K562 (cell line): ENCODE data around the gene MYLIP. TPM values are rescaled to one million over a fixed set of nuclear protein-coding genes. Genes with fewer than 3 reads are reported as not detected.

Source experiments
- ATAC-seq: fragments of 200-7000 bp; cut with Tn5 transposase; 3 replicates; pipeline ENCODE4 v1.9.1; 2020; ENCODE audit warnings: moderate library complexity
- BruUV-seq: library from RNA; stranded (reverse); fragments of 400-500 nt; replicated peaks from 2 replicates; lab custom pipeline; 2021; lab: Mats Ljungman, UMichigan
- CTCF ChIA-PET: fragments of 300-600 bp; formaldehyde crosslinking; extraction: SDS; loops from one replicate; lab custom pipeline; 2021; ENCODE audit warnings: low intra/inter-chr PET ratio; lab: Yijun Ruan, JAX
- POLR2A ChIA-PET: fragments of 300-600, 350-650 bp; sonication (Branson Sonifier 250); formaldehyde crosslinking; extraction: SDS; loops from one replicate; lab custom pipeline; 2021; ENCODE audit warnings: antibody characterized with exemption, inconsistent platforms; lab: Yijun Ruan, JAX
- DNase-seq, 4 experiments: peaks; one replicate each; pipeline versions ENCODE4 v3.0.0 to v3.0.0-alpha.2; 2011 to 2018; ENCODE audit warnings: low spot score in 3 of 4, mixed read lengths in 3 of 4; ENCODE audit errors: extremely low read depth in 1 of 4
- FAIRE-seq: peaks from 2 replicates; lab custom pipeline; 2011; peaks lifted over from hg19 to GRCh38; lab: Jason Lieb, UNC
- H2AFZ ChIP-seq: 2 replicates; pipeline ENCODE4 v1.6.0; 2011; ENCODE audit warnings: low read depth, low read length, control low read depth, inconsistent platforms
- H3K27ac ChIP-seq: fragments of 200-600 bp; 3 replicates; pipeline ENCODE4 v1.8.0; 2011; ENCODE audit warnings: low read depth, mild to moderate bottlenecking, control low read depth, inconsistent platforms, low read length, moderate library complexity, mixed read lengths; ENCODE audit errors: extremely low read depth
- H3K27me3 ChIP-seq, 2 experiments: fragments of 300-600 bp in 1 of 2; 2 replicates in 1 of 2; 3 replicates in 1 of 2; pipeline versions ENCODE4 v1.6.0 to v1.8.0; 2011; ENCODE audit warnings: inconsistent platforms in 2 of 2, low read length in 2 of 2, mild to moderate bottlenecking in 1 of 2, mixed read lengths in 1 of 2, moderate library complexity in 1 of 2; ENCODE audit not compliant: control insufficient read depth in 2 of 2, insufficient read depth in 2 of 2
- H3K36me3 ChIP-seq: fragments of 300-600 bp; 3 replicates; pipeline ENCODE4 v1.8.0; 2011; ENCODE audit warnings: mild to moderate bottlenecking, low read length, inconsistent platforms; ENCODE audit not compliant: control insufficient read depth, insufficient read depth
- H3K4me1 ChIP-seq, 2 experiments: fragments of 200-600 bp in 1 of 2; replicated peaks in 1 of 2; 2 replicates in 1 of 2; 3 replicates in 1 of 2; pipeline versions ENCODE4 v1.5.1 to v1.8.0; 2011; ENCODE audit warnings: inconsistent platforms in 2 of 2, low read length in 2 of 2, mild to moderate bottlenecking in 1 of 2, mixed read lengths in 1 of 2, moderate library complexity in 1 of 2; ENCODE audit not compliant: control insufficient read depth in 2 of 2, insufficient read depth in 2 of 2
- H3K4me2 ChIP-seq: 2 replicates; pipeline ENCODE4 v1.6.1; 2011; ENCODE audit warnings: low read length, control low read depth, inconsistent platforms, mixed read lengths; ENCODE audit not compliant: insufficient read depth
- H3K4me3 ChIP-seq: fragments of 200-600 bp; sonication (generic), shearing (Covaris generic); 2 replicates; pipeline ENCODE4 v1.5.1; 2016; ENCODE audit warnings: control low read depth, inconsistent platforms
- H3K79me2 ChIP-seq: fragments of 200-600 bp; 3 replicates; pipeline ENCODE4 v1.8.0; 2011; ENCODE audit warnings: low read length, inconsistent platforms; ENCODE audit not compliant: control insufficient read depth, insufficient read depth
- H3K9ac ChIP-seq, 2 experiments: 2 replicates each; pipeline versions ENCODE4 v1.6.0 to v1.6.1; 2011; ENCODE audit warnings: low read depth in 2 of 2, low read length in 2 of 2, control low read depth in 1 of 2, inconsistent platforms in 1 of 2, mild to moderate bottlenecking in 1 of 2, mixed read lengths in 1 of 2; ENCODE audit not compliant: insufficient read depth in 1 of 2
- H3K9me1 ChIP-seq: one replicate; pipeline ENCODE4 v1.6.0; 2011; ENCODE audit warnings: inconsistent platforms, mild to moderate bottlenecking, low read length, moderate library complexity; ENCODE audit not compliant: control insufficient read depth, insufficient read depth
- H3K9me3 ChIP-seq: replicated peaks from 2 replicates; pipeline ENCODE4 v1.5.1; 2011; ENCODE audit warnings: low read depth, low read length, inconsistent platforms; ENCODE audit not compliant: control insufficient read depth, insufficient read depth
- H4K20me1 ChIP-seq: replicated peaks from 2 replicates; pipeline ENCODE4 v1.6.1; 2011; ENCODE audit warnings: low read length, inconsistent platforms, mixed read lengths; ENCODE audit not compliant: control insufficient read depth, insufficient read depth
- MYC ChIP-seq, 2 experiments: fragments of 250-450 bp in 1 of 2; sonication (Bioruptor Pico) in 1 of 2; IDR thresholded peaks; 2 replicates each; pipeline versions ENCODE4 v1.5.1 to v1.6.1; 2012 to 2021; ENCODE audit warnings: low read depth in 2 of 2, borderline replicate concordance in 1 of 2, improper control_type of control experiment in 1 of 2, low read length in 1 of 2, mild to moderate bottlenecking in 1 of 2, moderate library complexity in 1 of 2
- NFXL1 ChIP-seq: fragments of 450-650 bp; formaldehyde crosslinking; IDR thresholded peaks from 2 replicates; pipeline ENCODE4 v1.4.0; 2021; ENCODE audit warnings: mild to moderate bottlenecking
- SRF ChIP-seq, 2 experiments: fragments of 250-450, 450-650 bp in 1 of 2; sonication (Bioruptor Pico) in 1 of 2; sonication (generic) in 1 of 2; formaldehyde crosslinking; IDR thresholded peaks; 2 replicates each; pipeline versions ENCODE4 v1.5.0 to v1.5.1; 2020 to 2022; ENCODE audit warnings: mild to moderate bottlenecking in 1 of 2, missing genetic modification reagents in 1 of 2
- ZNF146 ChIP-seq: IDR thresholded peaks from one replicate; pipeline ENCODE4 v1.6.1; 2018; ENCODE audit warnings: missing compliant biosample characterization; ENCODE audit not compliant: unreplicated experiment
- ZNF3 ChIP-seq: fragments of 250-450 bp; sonication (Bioruptor Pico); IDR thresholded peaks from 2 replicates; pipeline ENCODE4 v1.5.0; 2021; ENCODE audit warnings: mild to moderate bottlenecking, moderate library complexity
- ZNF324 ChIP-seq: fragments of 250-450 bp; sonication (Bioruptor Pico); IDR thresholded peaks from 2 replicates; pipeline ENCODE4 v1.4.0; 2020; ENCODE audit warnings: mild to moderate bottlenecking
- WGBS: fragments of 100-300 bp; shearing (Covaris generic); methylation state at CpG from one replicate; pipeline ENCODE4 v1.1.6; 2016; ENCODE audit warnings: low coverage, mixed read lengths; ENCODE audit not compliant: insufficient coverage; ENCODE audit errors: missing lambda C conversion rate; 5-methylcytosine and 5-hydroxymethylcytosine counted together
- in situ Hi-C: fragments of 300-500 bp; cut with MboI; formaldehyde crosslinking; loops from 4 replicates; pipeline ENCODE4 v1.15.0; 2018; ENCODE audit warnings: inconsistent platforms, mixed read lengths
- intact Hi-C: fragments of 100-400 bp; cut with micrococcal nuclease; formaldehyde crosslinking; loops from 2 replicates; pipeline ENCODE4 v1.14.2; 2022
- polyA plus RNA-seq, 8 experiments: library from polyadenylated mRNA; depleted of rRNA in 4 of 8; stranded (reverse) in 5 of 8; unstranded in 3 of 8; fragments of >200 nt; fragmentation: Nextera tagmentation in 2 of 8; fragmentation: Illumina TruSeq in 1 of 8; extraction: Ambion mirVana in 2 of 8; extraction: Trizol in 1 of 8; gene quantifications; 2 replicates each; pipeline versions ENCODE4 v1.2.1 to v1.2.3, GENCODE V29; 2011 to 2014; ENCODE audit warnings: inconsistent platforms in 1 of 8, missing spikeins in 1 of 8
- total RNA-seq, 7 experiments: library from RNA; depleted of rRNA in 6 of 7; stranded (reverse); fragments of >200 nt in 6 of 7; fragmentation: Illumina TruSeq in 2 of 7; extraction: Trizol in 2 of 7; gene quantifications; 2 replicates each; pipeline versions ENCODE4 v1.2.1 to v1.2.3, GENCODE V29; 2011 to 2021; ENCODE audit warnings: low replicate concordance in 1 of 7
- TF ChIP-seq, protein P1 (sequence below): fragments of 450-650 bp; conservative IDR thresholded peaks from 2 replicates; pipeline ENCODE4 v1.6.1; 2016; ENCODE audit warnings: missing genetic modification characterization, low read depth, mild to moderate bottlenecking, control low read depth, missing compliant biosample characterization
- TF ChIP-seq, protein P2 (sequence below): fragments of 250-450 bp; sonication (Bioruptor Pico); IDR thresholded peaks from 2 replicates; pipeline ENCODE4 v1.8.0; 2021; ENCODE audit warnings: borderline replicate concordance, mild to moderate bottlenecking, moderate library complexity; ENCODE audit not compliant: poor library complexity, severe bottlenecking
- TF ChIP-seq, protein P3 (sequence below): fragments of 250-450 bp; sonication (Bioruptor Pico); IDR thresholded peaks from 2 replicates; pipeline ENCODE4 v1.4.0; 2020
- TF ChIP-seq, protein P4 (sequence below): fragments of 250-450 bp; sonication (Bioruptor Pico); IDR thresholded peaks from 2 replicates; pipeline ENCODE4 v1.8.0; 2022; ENCODE audit warnings: inconsistent platforms, mild to moderate bottlenecking, moderate library complexity, borderline replicate concordance

Gene MYLIP
- total and polyA plus RNA-seq, 9 of the 15 experiments (the other 6 are each of a cell fraction or from before 2014, with no cell fraction given): 10.8 to 43.5 (median 31.5) TPM

DNA sequence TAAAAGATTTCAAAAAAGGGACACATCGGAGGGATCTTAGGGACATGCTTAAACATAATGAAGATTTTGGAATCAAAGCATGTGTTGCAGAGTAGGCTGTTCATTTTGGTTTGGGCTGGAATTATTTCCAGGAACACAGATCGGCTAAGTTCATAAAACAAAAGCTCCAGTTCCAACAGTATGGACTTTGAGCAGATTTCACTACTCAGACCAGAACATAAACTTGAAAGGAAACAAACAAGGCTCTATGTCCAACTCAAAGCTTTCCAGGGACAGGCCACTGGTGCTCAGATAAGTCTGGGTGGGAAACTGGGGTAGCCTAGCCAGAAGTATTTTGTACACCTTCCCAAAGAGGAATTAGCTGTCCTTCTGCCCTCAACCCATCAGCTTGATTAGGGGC is 58.3 kb downstream of the MYLIP start (continued):
- TF ChIP-seq, protein P1, sequence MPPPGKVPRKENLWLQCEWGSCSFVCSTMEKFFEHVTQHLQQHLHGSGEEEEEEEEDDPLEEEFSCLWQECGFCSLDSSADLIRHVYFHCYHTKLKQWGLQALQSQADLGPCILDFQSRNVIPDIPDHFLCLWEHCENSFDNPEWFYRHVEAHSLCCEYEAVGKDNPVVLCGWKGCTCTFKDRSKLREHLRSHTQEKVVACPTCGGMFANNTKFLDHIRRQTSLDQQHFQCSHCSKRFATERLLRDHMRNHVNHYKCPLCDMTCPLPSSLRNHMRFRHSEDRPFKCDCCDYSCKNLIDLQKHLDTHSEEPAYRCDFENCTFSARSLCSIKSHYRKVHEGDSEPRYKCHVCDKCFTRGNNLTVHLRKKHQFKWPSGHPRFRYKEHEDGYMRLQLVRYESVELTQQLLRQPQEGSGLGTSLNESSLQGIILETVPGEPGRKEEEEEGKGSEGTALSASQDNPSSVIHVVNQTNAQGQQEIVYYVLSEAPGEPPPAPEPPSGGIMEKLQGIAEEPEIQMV (tag): no peak
- TF ChIP-seq, protein P2, sequence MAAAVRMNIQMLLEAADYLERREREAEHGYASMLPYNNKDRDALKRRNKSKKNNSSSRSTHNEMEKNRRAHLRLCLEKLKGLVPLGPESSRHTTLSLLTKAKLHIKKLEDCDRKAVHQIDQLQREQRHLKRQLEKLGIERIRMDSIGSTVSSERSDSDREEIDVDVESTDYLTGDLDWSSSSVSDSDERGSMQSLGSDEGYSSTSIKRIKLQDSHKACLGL (CRISPR knock-in tag): no peak
- no peak for TF ChIP-seq ZNF324 (CRISPR knock-in tag)
- TF ChIP-seq ZNF3: no peak
- TF ChIP-seq MYC (IDR thresholded peaks at IDR 0.05; ENCODE audit: low read depth, low read length): no peak
- no peak for TF ChIP-seq MYC (CRISPR knock-in tag; IDR thresholded peaks at IDR 0.05; ENCODE audit: borderline replicate concordance, low read depth)

DNA sequence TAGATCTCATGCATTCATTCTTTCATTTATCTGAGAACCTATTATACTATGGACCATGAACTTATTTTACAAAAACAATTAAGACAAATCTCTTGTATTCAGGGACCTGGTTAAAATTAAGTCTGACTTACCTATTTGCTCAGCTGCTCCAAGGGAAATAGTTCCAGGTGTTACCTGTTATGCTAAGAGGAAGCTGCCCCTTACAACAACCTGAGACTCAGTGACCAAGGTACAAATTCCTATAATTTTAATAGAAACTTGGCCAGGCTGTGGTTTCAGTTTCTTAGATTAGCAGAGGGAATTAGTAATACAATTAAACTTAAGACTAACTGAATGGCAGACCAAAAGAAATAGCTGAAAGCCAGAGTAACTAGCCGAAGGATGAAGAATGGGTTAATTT is 61.3 kb downstream of the MYLIP start:
- no peaks in the 10 kb centered on the region for H3K27me3 ChIP-seq
- H2AFZ ChIP-seq: peak overlapping the region; percentile 1; the same call in 1 of the 2 replicates
- H3K36me3 ChIP-seq: no peaks in the 10 kb centered on the region
- no peaks in the 10 kb centered on the region for H3K9me1 ChIP-seq
- FAIRE-seq: no peak
- H3K9ac ChIP-seq: no peak overlapping the region
- H3K4me1 ChIP-seq: no peaks in the 10 kb centered on the region; a peak in 1 of 5 replicates
- H3K79me2 ChIP-seq: no peaks in the 10 kb centered on the region
- no peak for DNase-seq
- no peak overlapping the region for H3K4me3 ChIP-seq
- ChIA-PET POLR2A (interaction anchor here (0.6 to 1.5 kb wide), 4 partner anchors 11 to 75 kb away, joined by 3 to 4 read pairs (median 4); no protein-coding TSS in a partner anchor), CTCF (interaction anchor here (0.7 kb wide), 1 partner anchor 254 kb away, joined by 3 read pairs; no protein-coding TSS in a partner anchor)
- 42% methylated on average over 1 of the region's 1 CpG for WGBS
- H3K4me2 ChIP-seq: no peak overlapping the region
- intact Hi-C loops: no loop called here
- no peaks in the 10 kb centered on the region for H4K20me1 ChIP-seq
- BruUV-seq: no TSS peak
- no peaks in the 10 kb centered on the region for H3K9me3 ChIP-seq
- no peak overlapping the region for H3K27ac ChIP-seq
- in situ Hi-C loops: no loop called here
- no peak for ATAC-seq
- TF ChIP-seq, protein P3, sequence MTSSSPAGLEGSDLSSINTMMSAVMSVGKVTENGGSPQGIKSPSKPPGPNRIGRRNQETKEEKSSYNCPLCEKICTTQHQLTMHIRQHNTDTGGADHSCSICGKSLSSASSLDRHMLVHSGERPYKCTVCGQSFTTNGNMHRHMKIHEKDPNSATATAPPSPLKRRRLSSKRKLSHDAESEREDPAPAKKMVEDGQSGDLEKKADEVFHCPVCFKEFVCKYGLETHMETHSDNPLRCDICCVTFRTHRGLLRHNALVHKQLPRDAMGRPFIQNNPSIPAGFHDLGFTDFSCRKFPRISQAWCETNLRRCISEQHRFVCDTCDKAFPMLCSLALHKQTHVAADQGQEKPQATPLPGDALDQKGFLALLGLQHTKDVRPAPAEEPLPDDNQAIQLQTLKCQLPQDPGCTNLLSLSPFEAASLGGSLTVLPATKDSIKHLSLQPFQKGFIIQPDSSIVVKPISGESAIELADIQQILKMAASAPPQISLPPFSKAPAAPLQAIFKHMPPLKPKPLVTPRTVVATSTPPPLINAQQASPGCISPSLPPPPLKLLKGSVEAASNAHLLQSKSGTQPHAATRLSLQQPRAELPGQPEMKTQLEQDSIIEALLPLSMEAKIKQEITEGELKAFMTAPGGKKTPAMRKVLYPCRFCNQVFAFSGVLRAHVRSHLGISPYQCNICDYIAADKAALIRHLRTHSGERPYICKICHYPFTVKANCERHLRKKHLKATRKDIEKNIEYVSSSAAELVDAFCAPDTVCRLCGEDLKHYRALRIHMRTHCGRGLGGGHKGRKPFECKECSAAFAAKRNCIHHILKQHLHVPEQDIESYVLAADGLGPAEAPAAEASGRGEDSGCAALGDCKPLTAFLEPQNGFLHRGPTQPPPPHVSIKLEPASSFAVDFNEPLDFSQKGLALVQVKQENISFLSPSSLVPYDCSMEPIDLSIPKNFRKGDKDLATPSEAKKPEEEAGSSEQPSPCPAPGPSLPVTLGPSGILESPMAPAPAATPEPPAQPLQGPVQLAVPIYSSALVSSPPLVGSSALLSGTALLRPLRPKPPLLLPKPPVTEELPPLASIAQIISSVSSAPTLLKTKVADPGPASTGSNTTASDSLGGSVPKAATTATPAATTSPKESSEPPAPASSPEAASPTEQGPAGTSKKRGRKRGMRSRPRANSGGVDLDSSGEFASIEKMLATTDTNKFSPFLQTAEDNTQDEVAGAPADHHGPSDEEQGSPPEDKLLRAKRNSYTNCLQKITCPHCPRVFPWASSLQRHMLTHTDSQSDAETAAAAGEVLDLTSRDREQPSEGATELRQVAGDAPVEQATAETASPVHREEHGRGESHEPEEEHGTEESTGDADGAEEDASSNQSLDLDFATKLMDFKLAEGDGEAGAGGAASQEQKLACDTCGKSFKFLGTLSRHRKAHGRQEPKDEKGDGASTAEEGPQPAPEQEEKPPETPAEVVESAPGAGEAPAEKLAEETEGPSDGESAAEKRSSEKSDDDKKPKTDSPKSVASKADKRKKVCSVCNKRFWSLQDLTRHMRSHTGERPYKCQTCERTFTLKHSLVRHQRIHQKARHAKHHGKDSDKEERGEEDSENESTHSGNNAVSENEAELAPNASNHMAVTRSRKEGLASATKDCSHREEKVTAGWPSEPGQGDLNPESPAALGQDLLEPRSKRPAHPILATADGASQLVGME (CRISPR knock-in tag): no peak
- TF ChIP-seq NFXL1 (no peak), ZNF146 (CRISPR knock-in tag) (no peak), SRF (CRISPR knock-in tag; IDR thresholded peaks at IDR 0.05) (no peak)
- TF ChIP-seq, protein P4, sequence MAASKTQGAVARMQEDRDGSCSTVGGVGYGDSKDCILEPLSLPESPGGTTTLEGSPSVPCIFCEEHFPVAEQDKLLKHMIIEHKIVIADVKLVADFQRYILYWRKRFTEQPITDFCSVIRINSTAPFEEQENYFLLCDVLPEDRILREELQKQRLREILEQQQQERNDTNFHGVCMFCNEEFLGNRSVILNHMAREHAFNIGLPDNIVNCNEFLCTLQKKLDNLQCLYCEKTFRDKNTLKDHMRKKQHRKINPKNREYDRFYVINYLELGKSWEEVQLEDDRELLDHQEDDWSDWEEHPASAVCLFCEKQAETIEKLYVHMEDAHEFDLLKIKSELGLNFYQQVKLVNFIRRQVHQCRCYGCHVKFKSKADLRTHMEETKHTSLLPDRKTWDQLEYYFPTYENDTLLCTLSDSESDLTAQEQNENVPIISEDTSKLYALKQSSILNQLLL (CRISPR knock-in tag): no peak
